Activated CD4-positive, alpha-beta T cell treated with anti-CD3 and anti-CD28 coated beads for 36 hours (primary cell): Measurements from ENCODE around the gene SLC38A11. TPM values are rescaled to one million over a fixed set of nuclear protein-coding genes. Genes with fewer than 3 reads are reported as not detected.
A peak's percentile ranks its signal among the peaks of the same experiment; 100 is the strongest.

Source experiments
- ATAC-seq: fragments of 200-7000 bp; cut with Tn5 transposase; one replicate; pipeline ENCODE4 v1.10.0; 2021; ENCODE audit warnings: mild to moderate bottlenecking, moderate library complexity
- CTCF ChIA-PET: fragments of 350-600 bp; sonication (Branson Sonifier 250); formaldehyde crosslinking; loops from one replicate; lab custom pipeline; 2021; ENCODE audit warnings: antibody characterized with exemption; lab: Charles Lee
- POLR2A ChIA-PET: fragments of 350-600 bp; sonication (Branson Sonifier 250); formaldehyde crosslinking; loops from one replicate; lab custom pipeline; 2021; ENCODE audit warnings: antibody characterized with exemption, inconsistent platforms; lab: Charles Lee
- DNase-seq: peaks from one replicate; pipeline ENCODE4 v3.0.0-alpha.2; 2020
- H3K27ac Mint-ChIP-seq: one replicate; pipeline ENCODE4 v1.8.0; 2021; ENCODE audit warnings: mixed read lengths
- H3K27me3 Mint-ChIP-seq: one replicate; pipeline ENCODE4 v1.8.0; 2021; ENCODE audit warnings: mixed read lengths
- H3K36me3 Mint-ChIP-seq: one replicate; pipeline ENCODE4 v1.8.0; 2021; ENCODE audit warnings: low read depth, mixed read lengths
- H3K4me1 Mint-ChIP-seq: one replicate; pipeline ENCODE4 v1.8.0; 2021; ENCODE audit warnings: mixed read lengths
- H3K4me3 Mint-ChIP-seq: one replicate; pipeline ENCODE4 v1.8.0; 2021; ENCODE audit warnings: mild to moderate bottlenecking, moderate library complexity, mixed read lengths
- H3K9me3 Mint-ChIP-seq: one replicate; pipeline ENCODE4 v1.8.0; 2021; ENCODE audit warnings: low read depth, mixed read lengths
- intact Hi-C, 2 experiments: fragments of 100-400 bp; cut with DNase I in 1 of 2; cut with micrococcal nuclease in 1 of 2; formaldehyde crosslinking; loops; one replicate each; pipeline versions ENCODE4 v1.14.2 to v1.15.1; 2022 to 2024; cut with DNase I, micrococcal nuclease
- total RNA-seq, 2 experiments: library from RNA; stranded (reverse); gene quantifications; one replicate each; pipeline ENCODE4 v1.2.3, GENCODE V29; 2021

SLC38A11 gene
- total RNA-seq, 2 experiments from 2014 or later = not detected

DNA sequence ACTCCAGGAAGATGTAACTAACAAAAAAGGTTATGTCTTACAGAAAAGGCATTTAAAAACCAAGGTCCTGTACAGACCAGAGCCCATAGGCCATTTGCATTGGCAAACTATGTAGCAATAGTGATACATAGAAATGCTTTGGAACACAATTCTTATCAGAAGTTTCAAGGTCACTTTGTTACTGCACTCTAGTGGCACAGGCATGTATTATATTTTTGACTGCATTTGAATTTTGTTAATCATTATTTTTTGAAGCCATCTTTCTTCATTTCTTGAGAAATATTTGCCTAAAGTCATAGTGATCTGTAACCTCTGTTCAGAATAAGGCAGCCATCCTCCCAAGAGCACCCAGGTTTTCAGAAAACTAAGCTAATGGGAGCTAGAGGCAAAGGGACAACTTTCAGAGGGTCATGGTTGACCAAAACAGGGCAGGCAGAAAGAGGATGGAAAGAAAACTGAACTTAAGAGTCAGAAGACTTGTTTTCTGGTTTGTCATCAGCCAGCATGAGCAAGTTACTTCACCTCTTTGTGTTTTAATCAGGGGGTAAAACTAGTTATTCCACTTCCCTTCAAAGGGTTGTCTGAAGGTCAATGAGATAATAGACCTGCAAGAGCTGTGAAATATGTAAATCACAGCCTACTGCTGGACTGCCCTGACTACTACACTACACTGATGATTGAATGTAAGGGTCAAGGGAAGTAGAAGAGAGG lies 41.5 kb downstream of the SLC38A11 start:
- no peak overlapping the region for H3K27ac Mint-ChIP-seq
- H3K9me3 Mint-ChIP-seq = no peaks in the 10 kb centered on the region

DNA sequence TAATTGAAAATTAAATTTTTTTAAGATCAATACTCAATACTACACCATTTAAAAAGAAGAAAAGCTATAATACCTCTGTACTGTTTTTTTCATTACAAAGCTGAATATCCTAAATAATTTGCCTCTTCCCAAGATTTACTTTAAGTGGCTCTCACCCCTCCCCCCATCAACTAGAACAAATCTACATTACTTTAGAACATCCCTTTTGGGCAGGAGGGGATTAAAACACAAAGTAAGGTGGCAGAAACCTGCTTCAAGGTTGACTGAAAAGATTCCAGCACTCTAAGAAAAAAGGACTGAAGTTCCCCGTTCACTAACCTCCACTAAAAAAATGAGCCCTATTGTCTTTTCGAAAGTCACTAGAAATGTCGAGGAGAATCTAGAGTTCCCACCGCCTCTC lies 42.3 kb downstream of the SLC38A11 start:
- H3K9me3 Mint-ChIP-seq = no peaks in the 10 kb centered on the region
- DNase-seq (no peak), ATAC-seq (no peak)
- H3K27ac Mint-ChIP-seq = no peak overlapping the region
- no peak overlapping the region for H3K4me3 Mint-ChIP-seq
- H3K36me3 Mint-ChIP-seq = no peaks in the 10 kb centered on the region
- intact Hi-C loops = loop anchor here (1.0 to 2.0 kb wide), 2 partner anchors 176 kb away; no protein-coding TSS in a partner anchor
- ChIA-PET CTCF (no interaction called here), POLR2A (no interaction called here)
- H3K4me1 Mint-ChIP-seq = peaks cover 9% of the 10 kb centered on the region
- H3K27me3 Mint-ChIP-seq = no peaks in the 10 kb centered on the region

More for the DNA sequence above, 41.5 kb downstream of the SLC38A11 start:
- CTCF ChIA-PET = interaction anchor here (0.6 kb wide), 1 partner anchor 176 kb away, joined by 3 read pairs; no protein-coding TSS in a partner anchor
- intact Hi-C loops = loop anchor here (1.0 to 2.0 kb wide), 2 partner anchors 176 to 177 kb away; no protein-coding TSS in a partner anchor
- H3K36me3 Mint-ChIP-seq = no peaks in the 10 kb centered on the region
- peaks cover 9% of the 10 kb centered on the region for H3K4me1 Mint-ChIP-seq
- POLR2A ChIA-PET = no interaction called here
- H3K4me3 Mint-ChIP-seq = no peak overlapping the region
- H3K27me3 Mint-ChIP-seq = no peaks in the 10 kb centered on the region
- DNase-seq = no peak
- ATAC-seq = no peak

DNA sequence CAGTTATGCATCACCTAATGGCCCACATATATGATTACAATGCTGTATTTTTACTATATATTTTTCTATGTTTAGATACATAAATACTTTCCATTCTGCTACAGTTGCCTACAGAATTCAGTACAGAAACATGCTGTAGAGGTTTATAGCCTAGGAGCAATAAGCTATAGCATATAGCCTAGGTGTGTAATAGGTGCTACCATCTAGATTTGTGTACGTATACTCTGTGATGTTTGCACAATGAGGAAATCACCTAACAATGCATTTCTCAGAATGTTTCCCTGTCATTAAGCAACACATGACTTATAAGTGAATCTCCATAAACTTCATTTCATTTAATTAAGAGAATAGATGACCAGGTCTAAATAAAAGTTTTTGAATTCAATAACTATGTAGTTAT lies 43.5 kb downstream of the SLC38A11 start:
- Mint-ChIP-seq H3K9me3 (no peaks in the 10 kb centered on the region), H3K4me1 (peaks cover 9% of the 10 kb centered on the region), H3K27me3 (no peaks in the 10 kb centered on the region), H3K36me3 (no peaks in the 10 kb centered on the region), H3K4me3 (no peak overlapping the region), H3K27ac (no peak overlapping the region)
- no peak for DNase-seq
- ChIA-PET POLR2A (no interaction called here), CTCF (no interaction called here)
- ATAC-seq = no peak
- intact Hi-C loops = loop anchor here in 1 of 2 experiments (2.0 kb wide), 1 partner anchor 175 kb away; no protein-coding TSS in a partner anchor

DNA sequence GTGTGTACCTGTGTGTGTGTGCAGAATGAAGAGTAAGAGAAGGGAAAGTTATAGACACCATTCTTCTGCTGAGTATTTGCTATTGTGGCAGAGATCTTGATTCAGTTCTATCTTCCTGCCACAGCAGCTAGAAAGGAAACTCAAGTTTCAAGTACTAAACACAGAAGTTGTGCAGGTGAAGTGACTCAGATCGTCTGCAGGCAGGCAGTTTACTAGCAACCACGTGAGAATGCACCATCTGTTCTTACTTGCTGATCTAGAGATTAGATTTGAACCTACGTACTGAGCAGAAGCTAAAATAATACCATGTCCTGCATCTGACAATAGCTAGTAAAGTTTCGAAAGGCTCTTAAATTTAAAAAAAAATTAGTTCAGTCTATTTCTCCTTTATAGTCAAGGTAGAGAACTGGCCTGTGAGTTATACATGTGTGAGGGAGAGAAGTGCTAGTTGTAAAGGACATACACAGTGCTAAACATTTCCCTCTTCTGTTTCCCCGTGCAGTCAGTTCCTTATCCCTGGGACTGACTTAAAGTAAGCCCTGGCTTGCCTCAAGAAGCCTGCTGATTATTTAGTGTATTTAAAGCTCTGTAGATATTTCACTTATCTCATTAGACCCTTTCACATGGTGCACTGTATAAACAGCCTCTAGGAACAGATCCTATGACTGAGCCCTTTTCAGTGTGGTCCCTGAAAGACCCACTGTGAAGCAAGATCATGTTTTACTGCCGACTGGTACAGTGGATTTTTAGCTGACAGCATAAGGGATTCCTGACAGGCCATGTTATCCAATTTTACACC lies 45.0 kb downstream of the SLC38A11 start:
- ChIA-PET POLR2A (no interaction called here), CTCF (interaction anchor here (0.7 to 1.2 kb wide), 3 partner anchors 11 to 293 kb away, joined by 3 read pairs; partner anchors contain the start of gene SCN3A)
- Mint-ChIP-seq H3K9me3 (no peaks in the 10 kb centered on the region), H3K36me3 (no peaks in the 10 kb centered on the region), H3K4me1 (peaks cover 9% of the 10 kb centered on the region), H3K4me3 (no peak overlapping the region), H3K27ac (no peak overlapping the region), H3K27me3 (no peaks in the 10 kb centered on the region)
- intact Hi-C loops = loop anchor here in 1 of 2 experiments (1.0 kb wide), 2 partner anchors 14 to 149 kb away; no protein-coding TSS in a partner anchor
- DNase-seq (peak; percentile 56), ATAC-seq (peak; percentile 98)

DNA sequence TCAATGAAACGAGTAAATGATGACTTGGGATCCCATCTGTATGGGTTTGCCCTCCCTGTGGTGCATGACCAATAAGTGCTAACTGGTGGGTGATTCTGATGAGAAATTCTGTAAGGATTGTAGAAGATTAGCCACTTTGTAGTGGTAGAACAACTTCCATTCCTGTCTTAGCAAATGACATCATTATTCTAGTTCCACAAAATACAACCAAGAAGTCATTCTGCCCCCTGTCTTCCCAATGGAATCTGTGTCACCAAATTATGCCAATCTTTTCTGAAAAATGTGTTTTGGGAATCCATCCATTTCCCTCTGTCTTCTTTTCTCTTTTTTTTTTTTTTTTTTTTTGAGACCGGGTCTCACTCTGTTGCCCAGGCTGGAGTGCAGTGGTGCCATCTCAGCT lies 48.4 kb downstream of the SLC38A11 start:
- DNase-seq (no peak), ATAC-seq (no peak)
- ChIA-PET CTCF (no interaction called here), POLR2A (no interaction called here)
- Mint-ChIP-seq H3K9me3 (no peaks in the 10 kb centered on the region), H3K4me1 (peaks cover 9% of the 10 kb centered on the region), H3K27ac (no peak overlapping the region), H3K27me3 (no peaks in the 10 kb centered on the region), H3K4me3 (no peak overlapping the region), H3K36me3 (no peaks in the 10 kb centered on the region)
- intact Hi-C loops = no loop called here

DNA sequence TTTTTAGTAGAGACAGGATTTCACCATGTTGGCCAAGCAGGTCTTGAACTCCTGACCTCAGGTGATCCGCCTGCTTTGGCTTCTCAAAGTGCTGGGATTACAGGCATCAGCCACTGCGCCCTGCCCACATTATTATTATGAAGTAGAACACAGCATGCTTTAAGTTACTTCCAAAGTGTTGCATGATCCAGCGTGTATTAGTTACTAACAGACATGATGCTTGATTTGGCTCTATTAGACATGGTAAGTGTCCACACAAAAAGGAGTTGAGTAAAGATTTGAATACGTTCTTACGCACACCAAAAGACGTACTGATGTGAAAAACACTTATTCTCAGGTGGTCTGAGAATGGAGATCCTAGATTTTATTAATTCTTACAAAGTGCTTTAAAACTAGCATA lies 50.0 kb downstream of the SLC38A11 start:
- H3K9me3 Mint-ChIP-seq = no peaks in the 10 kb centered on the region
- CTCF ChIA-PET = no interaction called here

DNA sequence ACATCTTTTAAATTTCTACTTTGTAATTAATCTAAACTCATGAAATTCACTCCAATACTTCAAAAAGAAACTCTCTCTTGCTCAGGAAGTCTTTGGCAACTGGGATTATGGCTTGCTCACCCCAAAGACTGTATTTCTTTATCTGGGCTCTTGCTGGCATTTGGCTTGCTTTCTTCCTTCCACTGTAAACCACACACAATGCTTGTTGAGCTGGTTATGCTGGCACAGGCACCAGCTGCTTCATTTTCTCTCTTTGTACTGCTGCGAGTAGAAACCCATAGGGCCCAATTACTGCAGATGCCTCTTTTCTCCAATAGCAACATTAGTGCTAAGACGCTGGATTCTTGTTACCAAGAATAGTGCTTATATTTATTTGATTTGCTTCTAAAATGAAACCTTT lies 51.4 kb downstream of the SLC38A11 start:
- POLR2A ChIA-PET = no interaction called here
- intact Hi-C loops = no loop called here
- Mint-ChIP-seq H3K4me1 (no peaks in the 10 kb centered on the region), H3K36me3 (no peaks in the 10 kb centered on the region), H3K27me3 (no peaks in the 10 kb centered on the region), H3K27ac (no peak overlapping the region), H3K9me3 (peaks cover 4% of the 10 kb centered on the region), H3K4me3 (no peak overlapping the region)
- CTCF ChIA-PET = interaction anchor here (0.5 kb wide), 1 partner anchor 54 kb away, joined by 5 read pairs; no protein-coding TSS in a partner anchor
- DNase-seq = no peak
- no peak for ATAC-seq

More for the DNA sequence above, 50.0 kb downstream of the SLC38A11 start:
- DNase-seq (no peak), ATAC-seq (no peak)
- POLR2A ChIA-PET = no interaction called here
- Mint-ChIP-seq H3K4me3 (no peak overlapping the region), H3K36me3 (no peaks in the 10 kb centered on the region), H3K4me1 (peaks cover 9% of the 10 kb centered on the region), H3K27ac (no peak overlapping the region), H3K27me3 (no peaks in the 10 kb centered on the region)
- intact Hi-C loops = no loop called here

DNA sequence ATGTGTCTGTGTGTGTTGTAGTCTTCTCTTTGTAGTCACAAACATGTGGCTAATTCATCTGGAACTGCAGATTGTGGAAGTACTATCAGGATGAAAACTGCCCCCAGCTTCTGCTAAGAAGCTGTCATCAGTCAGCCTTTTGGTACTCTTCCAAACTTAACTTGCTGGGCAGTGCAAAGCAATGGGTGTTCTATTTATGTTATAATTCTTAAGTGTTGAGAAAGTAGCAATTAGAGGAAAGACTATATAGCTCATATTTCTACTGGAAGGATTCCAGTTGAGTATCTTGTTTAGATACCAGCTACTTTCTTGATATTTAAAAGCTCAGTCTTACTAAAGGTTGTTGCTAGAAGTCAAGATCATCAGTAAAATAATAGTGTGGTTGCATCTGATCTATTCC lies 52.1 kb downstream of the SLC38A11 start:
- POLR2A ChIA-PET = no interaction called here
- ATAC-seq = no peak
- intact Hi-C loops = no loop called here
- Mint-ChIP-seq H3K9me3 (peaks cover 4% of the 10 kb centered on the region), H3K4me1 (no peaks in the 10 kb centered on the region), H3K4me3 (no peak overlapping the region), H3K27ac (no peak overlapping the region), H3K27me3 (no peaks in the 10 kb centered on the region), H3K36me3 (no peaks in the 10 kb centered on the region)
- CTCF ChIA-PET = interaction anchor here (0.5 kb wide), 1 partner anchor 54 kb away, joined by 5 read pairs; no protein-coding TSS in a partner anchor
- DNase-seq = no peak

DNA sequence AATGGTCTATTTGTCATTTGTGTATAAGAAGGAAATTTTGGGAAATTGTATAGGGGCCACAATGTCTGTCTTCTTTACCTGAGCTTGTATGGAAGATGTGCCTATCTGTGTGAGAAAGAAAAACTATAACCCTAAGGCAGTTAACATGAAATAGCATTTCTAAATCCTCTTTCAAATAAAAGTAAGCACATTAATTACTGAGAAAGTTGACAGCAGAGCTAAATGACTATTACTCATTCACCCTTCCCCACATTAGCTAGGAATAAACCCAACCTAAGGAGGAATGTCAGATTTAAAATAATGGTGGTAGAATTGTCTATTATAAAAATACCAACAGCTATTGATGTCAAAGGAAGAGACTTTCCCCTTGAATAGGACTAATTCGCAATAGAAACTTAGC lies 56.2 kb downstream of the SLC38A11 start:
- intact Hi-C loops = no loop called here
- H3K27me3 Mint-ChIP-seq = no peaks in the 10 kb centered on the region
- no peak overlapping the region for H3K27ac Mint-ChIP-seq
- POLR2A ChIA-PET = no interaction called here
- CTCF ChIA-PET = no interaction called here
- no peaks in the 10 kb centered on the region for H3K36me3 Mint-ChIP-seq
- H3K4me3 Mint-ChIP-seq = no peak overlapping the region
- peaks cover 4% of the 10 kb centered on the region for H3K9me3 Mint-ChIP-seq
- H3K4me1 Mint-ChIP-seq = peaks cover 6% of the 10 kb centered on the region
- DNase-seq = no peak
- no peak for ATAC-seq

DNA sequence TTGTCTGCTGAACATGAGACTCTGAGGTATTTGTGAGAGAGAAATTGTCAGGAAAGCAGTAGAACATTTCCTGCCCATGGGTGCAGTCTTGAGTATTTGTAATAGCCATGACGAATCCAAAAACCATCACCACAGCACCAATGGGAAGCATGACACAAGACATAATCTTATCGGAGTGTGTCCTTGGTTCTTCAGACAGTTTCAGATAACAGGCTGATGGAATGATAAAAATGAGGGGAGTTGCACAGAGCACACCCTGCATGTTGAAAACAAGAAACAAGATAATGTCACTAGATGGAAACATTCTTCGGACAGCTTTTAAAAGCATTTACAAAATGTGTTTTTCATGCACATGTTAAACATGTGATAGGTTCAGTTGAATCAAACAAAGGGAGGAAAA lies 56.9 kb downstream of the SLC38A11 start:
- intact Hi-C loops = no loop called here

DNA sequence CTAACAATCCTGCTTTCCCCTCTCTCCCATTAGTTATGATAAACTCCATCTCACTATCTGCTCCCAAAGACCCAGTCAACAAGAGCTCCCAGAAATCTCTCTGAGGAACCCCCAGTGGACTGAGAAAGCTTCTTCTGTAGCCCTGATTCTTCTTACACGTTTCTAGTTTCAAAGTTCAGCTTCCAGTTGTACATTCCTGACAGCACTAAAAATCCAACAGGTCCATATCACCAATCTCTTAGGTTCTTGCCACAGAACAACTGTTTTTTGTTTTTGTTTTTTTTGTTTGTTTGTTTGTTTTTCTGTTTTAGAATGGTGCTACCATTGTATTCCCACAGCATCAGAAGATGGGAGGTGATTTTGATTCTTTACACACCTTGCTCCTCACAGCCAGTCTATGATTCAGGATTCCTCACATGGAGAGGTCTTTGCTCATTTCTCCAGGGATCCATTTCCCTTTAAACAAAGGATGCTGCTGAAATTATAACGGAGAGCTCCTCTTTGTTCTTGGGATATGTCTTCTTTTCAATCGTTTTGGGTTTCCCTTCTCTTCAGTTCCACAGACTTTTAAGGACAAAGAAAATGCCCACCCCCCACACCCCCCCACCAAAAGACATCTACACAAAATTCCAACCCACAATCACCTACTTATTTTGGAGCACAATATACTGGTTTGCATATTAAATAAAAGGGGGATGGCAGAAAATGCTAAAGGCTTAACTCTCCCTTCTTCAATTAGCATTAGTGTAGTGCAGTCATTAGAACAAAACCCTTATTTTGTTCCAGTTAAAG lies 57.7 kb downstream of the SLC38A11 start:
- Mint-ChIP-seq H3K4me3 (no peak overlapping the region), H3K9me3 (peaks cover 4% of the 10 kb centered on the region), H3K4me1 (peaks cover 6% of the 10 kb centered on the region), H3K36me3 (no peaks in the 10 kb centered on the region), H3K27me3 (no peaks in the 10 kb centered on the region), H3K27ac (no peak overlapping the region)
- POLR2A ChIA-PET = no interaction called here
- no peak for DNase-seq
- intact Hi-C loops = no loop called here
- no peak for ATAC-seq
- CTCF ChIA-PET = interaction anchor here (1.2 kb wide), 1 partner anchor 22 kb away, joined by 3 read pairs; no protein-coding TSS in a partner anchor

More for the DNA sequence above, 56.9 kb downstream of the SLC38A11 start:
- Mint-ChIP-seq H3K27ac (no peak overlapping the region), H3K4me1 (peaks cover 6% of the 10 kb centered on the region), H3K9me3 (peaks cover 4% of the 10 kb centered on the region), H3K27me3 (no peaks in the 10 kb centered on the region), H3K4me3 (no peak overlapping the region), H3K36me3 (no peaks in the 10 kb centered on the region)
- ATAC-seq = no peak
- CTCF ChIA-PET = interaction anchor here (0.5 kb wide), 1 partner anchor 145 kb away, joined by 3 read pairs; no protein-coding TSS in a partner anchor
- no peak for DNase-seq
- POLR2A ChIA-PET = no interaction called here
